PC-9 (cell line): ENCODE data around the gene CACFD1.

Experiments
- EZH2 ChIP-seq: fragments of 200-600 bp; sonication (generic); IDR thresholded peaks from 2 replicates; pipeline ENCODE4 v1.8.0; 2017; ENCODE audit warnings: antibody characterized with exemption, low read depth
- TF ChIP-seq, protein P1 (sequence below): fragments of 200-600 bp; sonication (generic); conservative IDR thresholded peaks from 2 replicates; pipeline ENCODE4 v1.6.1; 2017; ENCODE audit warnings: mixed run types, antibody characterized with exemption, mild to moderate bottlenecking, moderate library complexity

DNA sequence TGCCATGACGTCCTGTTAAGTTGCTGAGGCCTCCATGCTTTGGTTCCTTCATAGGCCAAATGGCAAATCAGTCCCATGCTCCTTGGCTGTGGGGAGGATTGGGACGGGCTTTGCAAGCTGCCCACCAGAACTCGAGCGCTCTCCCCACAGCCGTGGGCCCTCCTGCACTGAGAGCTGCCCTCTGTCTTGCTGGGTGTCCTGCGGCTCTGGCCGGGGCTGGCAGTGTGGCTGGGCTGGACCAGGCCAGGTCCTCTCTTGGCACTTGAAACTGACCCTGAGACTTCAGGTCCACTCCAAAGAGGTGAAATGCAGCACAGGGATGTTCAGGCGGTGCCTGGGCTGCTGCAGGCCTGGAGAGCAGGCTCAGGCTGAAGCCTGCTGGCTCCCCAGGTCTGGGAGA, 57.9 kb downstream of the CACFD1 start:
- TF ChIP-seq, protein P1, sequence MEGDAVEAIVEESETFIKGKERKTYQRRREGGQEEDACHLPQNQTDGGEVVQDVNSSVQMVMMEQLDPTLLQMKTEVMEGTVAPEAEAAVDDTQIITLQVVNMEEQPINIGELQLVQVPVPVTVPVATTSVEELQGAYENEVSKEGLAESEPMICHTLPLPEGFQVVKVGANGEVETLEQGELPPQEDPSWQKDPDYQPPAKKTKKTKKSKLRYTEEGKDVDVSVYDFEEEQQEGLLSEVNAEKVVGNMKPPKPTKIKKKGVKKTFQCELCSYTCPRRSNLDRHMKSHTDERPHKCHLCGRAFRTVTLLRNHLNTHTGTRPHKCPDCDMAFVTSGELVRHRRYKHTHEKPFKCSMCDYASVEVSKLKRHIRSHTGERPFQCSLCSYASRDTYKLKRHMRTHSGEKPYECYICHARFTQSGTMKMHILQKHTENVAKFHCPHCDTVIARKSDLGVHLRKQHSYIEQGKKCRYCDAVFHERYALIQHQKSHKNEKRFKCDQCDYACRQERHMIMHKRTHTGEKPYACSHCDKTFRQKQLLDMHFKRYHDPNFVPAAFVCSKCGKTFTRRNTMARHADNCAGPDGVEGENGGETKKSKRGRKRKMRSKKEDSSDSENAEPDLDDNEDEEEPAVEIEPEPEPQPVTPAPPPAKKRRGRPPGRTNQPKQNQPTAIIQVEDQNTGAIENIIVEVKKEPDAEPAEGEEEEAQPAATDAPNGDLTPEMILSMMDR, result no peak
- TF ChIP-seq EZH2, result no peak
